ENCODE data around the gene MGLL. TPM values are rescaled to one million over a fixed set of nuclear protein-coding genes. Genes with fewer than 3 reads are reported as not detected.
A peak's percentile ranks its signal among the peaks of the same experiment; 100 is the strongest.

MGLL gene
- total and polyA plus RNA-seq, 10 donors, result 11.0 to 134 (median 80.7) TPM

- H3K36me3 ChIP-seq, result peaks cover 0 to 61% (median 7%) of the 10 kb centered on the region in 6 donors
- no peaks in the 10 kb centered on the region for H3K27me3 ChIP-seq (replicated peaks in 1 of 7)
- TF ChIP-seq POLR2A (IDR thresholded peaks at IDR 0.05) (no peak), POLR2AphosphoS5 (IDR thresholded peaks at IDR 0.05) (no peak), CTCF (IDR thresholded peaks at IDR 0.05 in 8 of 11, conservative IDR thresholded peaks at IDR 0.05 in 3 of 11) (no peak)
- no peaks in the 10 kb centered on the region for H3K9me3 ChIP-seq
- peak; percentile 69 for DNase-seq
- 86 to 93% (median 91%) methylated on average over 21 of the region's 21 CpGs for WGBS, 5 donors
- intact Hi-C loops (cut with DNase I; ENCODE audit: low total_unique reads), result loop anchor here (10.0 kb wide), 1 partner anchor 132 kb away; the partner anchor contains the start of gene MGLL
- H3K4me3 ChIP-seq, result no peak overlapping the region
- H3K27ac ChIP-seq, result no peak overlapping the region
- peaks cover 11 to 40% (median 19%) of the 10 kb centered on the region in 6 donors for H3K4me1 ChIP-seq
Measured at GRCh38 chr3:127692501-127693335, 129.6 kb downstream of the MGLL start.

- DNase-seq, result no peak
- TF ChIP-seq POLR2AphosphoS5 (IDR thresholded peaks at IDR 0.05) (no peak), POLR2A (IDR thresholded peaks at IDR 0.05) (no peak), CTCF (IDR thresholded peaks at IDR 0.05 in 8 of 11, conservative IDR thresholded peaks at IDR 0.05 in 3 of 11) (no peak)
- WGBS, 5 donors, result 87 to 100% (median 95%) methylated on average over 6 of the region's 6 CpGs
- intact Hi-C loops (cut with DNase I; ENCODE audit: low total_unique reads), result loop anchor here (10.0 kb wide), 1 partner anchor 133 kb away; the partner anchor contains the start of gene MGLL
- H3K9me3 ChIP-seq, result no peaks in the 10 kb centered on the region
- H3K27me3 ChIP-seq (replicated peaks in 1 of 7), result no peaks in the 10 kb centered on the region
- H3K36me3 ChIP-seq, result peaks cover 0 to 61% (median 7%) of the 10 kb centered on the region in 6 donors
- no peak overlapping the region for H3K4me3 ChIP-seq
- H3K4me1 ChIP-seq, result peaks cover 5 to 33% (median 12%) of the 10 kb centered on the region in 6 donors
- no peak overlapping the region for H3K27ac ChIP-seq
Measured at GRCh38 chr3:127691974-127692373, 130.3 kb downstream of the MGLL start.

- Histone ChIP-seq H3K4me1 (peaks cover under 1 to 28% (median 7%) of the 10 kb centered on the region in 6 donors), H3K36me3 (peaks cover 0 to 61% (median 7%) of the 10 kb centered on the region in 6 donors), H3K4me3 (no peak overlapping the region), H3K9me3 (no peaks in the 10 kb centered on the region), H3K27me3 (replicated peaks in 1 of 7) (no peaks in the 10 kb centered on the region), H3K27ac (peak overlapping the region in 2 of 8 donors; percentile 5 to 50)
- intact Hi-C loops (cut with DNase I; ENCODE audit: low total_unique reads), result loop anchor here (10.0 kb wide), 1 partner anchor 133 kb away; the partner anchor contains the start of gene MGLL
- DNase-seq, result peak; percentile 61
- TF ChIP-seq POLR2AphosphoS5 (IDR thresholded peaks at IDR 0.05), result peak in 1 of 3 donors; percentile 12
- TF ChIP-seq POLR2A (IDR thresholded peaks at IDR 0.05), result no peak
- 67 to 84% (median 70%) methylated on average over 8 of the region's 8 CpGs for WGBS, 5 donors
Measured at GRCh38 chr3:127691489-127691888, 130.8 kb downstream of the MGLL start.

- peak; percentile 76 for DNase-seq
- H3K27ac ChIP-seq, result peak overlapping the region in 2 of 8 donors; percentile 5 to 50
- intact Hi-C loops (cut with DNase I; ENCODE audit: low total_unique reads), result loop anchor here (10.0 kb wide), 1 partner anchor 134 kb away; the partner anchor contains the start of gene MGLL
- no peak for TF ChIP-seq POLR2A (IDR thresholded peaks at IDR 0.05)
- peak in 1 of 3 donors; percentile 13 for TF ChIP-seq POLR2AphosphoS5 (IDR thresholded peaks at IDR 0.05)
- peak in 8 of 11 experiments; percentile 5 to 53 (median 40) for TF ChIP-seq CTCF (IDR thresholded peaks at IDR 0.05 in 8 of 11, conservative IDR thresholded peaks at IDR 0.05 in 3 of 11)
- WGBS, 5 donors, result 79 to 95% (median 88%) methylated on average over 3 to 4 of the region's 4 CpGs
- no peaks in the 10 kb centered on the region for H3K27me3 ChIP-seq (replicated peaks in 1 of 7)
- no peak overlapping the region for H3K4me3 ChIP-seq
- no peaks in the 10 kb centered on the region for H3K9me3 ChIP-seq
- peaks cover 0 to 61% (median 7%) of the 10 kb centered on the region in 6 donors for H3K36me3 ChIP-seq
- peaks cover 0 to 22% (median 2%) of the 10 kb centered on the region in 6 donors for H3K4me1 ChIP-seq
Measured at GRCh38 chr3:127690823-127691452, 131.4 kb downstream of the MGLL start.
